Sigmoid colon (tissue), 4 donors: ENCODE results near the gene IL17C.

Source experiments
- EP300 ChIP-seq, 4 donors: sonication (generic); formaldehyde crosslinking; IDR thresholded peaks; one replicate each; pipeline ENCODE4 v1.6.1; 2017; ENCODE audit warnings: antibody characterized with exemption in 4 of 4
- POLR2AphosphoS5 ChIP-seq, 4 donors: sonication (generic); formaldehyde crosslinking; IDR thresholded peaks; one replicate each; pipeline ENCODE4 v1.6.1; 2017; ENCODE audit warnings: antibody characterized with exemption in 4 of 4
- TF ChIP-seq, protein P1 (sequence below), 4 experiments: fragments of 450-650 bp in 3 of 4; fragments of 200-600 bp in 1 of 4; IDR thresholded peaks; one replicate each; pipeline ENCODE4 v1.5.1; 2016 to 2019; ENCODE audit warnings: antibody characterized with exemption in 4 of 4, mild to moderate bottlenecking in 3 of 4, moderate library complexity in 2 of 4

DNA sequence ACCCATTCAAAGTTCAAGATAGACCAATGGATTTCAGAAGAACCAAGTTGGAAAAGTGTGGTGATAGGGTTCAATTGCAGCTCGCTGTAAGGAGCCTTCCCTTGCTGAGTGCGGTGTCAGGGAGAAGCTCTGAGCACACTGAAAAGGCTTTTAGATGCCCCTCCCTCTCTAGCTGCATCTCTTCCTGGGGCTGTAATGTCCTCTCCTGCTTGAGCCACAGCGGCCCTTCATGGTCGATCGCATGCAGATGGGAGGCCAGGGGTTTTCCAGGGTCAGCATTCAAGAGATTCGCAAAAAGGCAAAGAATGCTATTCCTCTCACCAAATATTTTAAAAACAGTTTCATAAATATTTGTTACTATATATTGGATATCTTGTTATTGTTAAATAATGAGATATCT lies 44.5 kb upstream of the IL17C start:
- TF ChIP-seq EP300 (IDR thresholded peaks at IDR 0.05) (no peak), POLR2AphosphoS5 (IDR thresholded peaks at IDR 0.05) (no peak)
- TF ChIP-seq, protein P1, sequence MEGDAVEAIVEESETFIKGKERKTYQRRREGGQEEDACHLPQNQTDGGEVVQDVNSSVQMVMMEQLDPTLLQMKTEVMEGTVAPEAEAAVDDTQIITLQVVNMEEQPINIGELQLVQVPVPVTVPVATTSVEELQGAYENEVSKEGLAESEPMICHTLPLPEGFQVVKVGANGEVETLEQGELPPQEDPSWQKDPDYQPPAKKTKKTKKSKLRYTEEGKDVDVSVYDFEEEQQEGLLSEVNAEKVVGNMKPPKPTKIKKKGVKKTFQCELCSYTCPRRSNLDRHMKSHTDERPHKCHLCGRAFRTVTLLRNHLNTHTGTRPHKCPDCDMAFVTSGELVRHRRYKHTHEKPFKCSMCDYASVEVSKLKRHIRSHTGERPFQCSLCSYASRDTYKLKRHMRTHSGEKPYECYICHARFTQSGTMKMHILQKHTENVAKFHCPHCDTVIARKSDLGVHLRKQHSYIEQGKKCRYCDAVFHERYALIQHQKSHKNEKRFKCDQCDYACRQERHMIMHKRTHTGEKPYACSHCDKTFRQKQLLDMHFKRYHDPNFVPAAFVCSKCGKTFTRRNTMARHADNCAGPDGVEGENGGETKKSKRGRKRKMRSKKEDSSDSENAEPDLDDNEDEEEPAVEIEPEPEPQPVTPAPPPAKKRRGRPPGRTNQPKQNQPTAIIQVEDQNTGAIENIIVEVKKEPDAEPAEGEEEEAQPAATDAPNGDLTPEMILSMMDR (IDR thresholded peaks at IDR 0.05): no peak
